GM12865 (cell line): ENCODE data around the gene CXCL8.

Experiments
- DNase-seq: peaks from one replicate; pipeline ENCODE4 v3.0.0; 2010; ENCODE audit warnings: low read depth
- H3K4me3 ChIP-seq: 2 replicates; pipeline ENCODE4 v1.5.1; 2011; ENCODE audit warnings: mild to moderate bottlenecking, low read depth, low read length, control low read depth
- CTCF ChIP-seq: IDR thresholded peaks from 2 replicates; pipeline ENCODE4 v1.5.1; 2011; ENCODE audit warnings: low read length, control low read depth, low read depth, inconsistent platforms; ENCODE audit not compliant: insufficient read depth; ENCODE audit errors: missing control alignments

CXCL8 gene

GRCh38 chr4:73732759-73733431 lies 7.5 kb upstream of the CXCL8 start:
- DNase-seq = no peak
- H3K4me3 ChIP-seq = no peak overlapping the region
- no peak for TF ChIP-seq CTCF

- DNase-seq = no peak
- no peak overlapping the region for H3K4me3 ChIP-seq
- TF ChIP-seq CTCF = no peak
Observed at GRCh38 chr4:73734530-73735001, 5.8 kb upstream of the CXCL8 start.

GRCh38 chr4:73735231-73735630 lies 5.1 kb upstream of the CXCL8 start:
- DNase-seq = peak; percentile 61
- H3K4me3 ChIP-seq = no peak overlapping the region
- TF ChIP-seq CTCF = no peak

- H3K4me3 ChIP-seq = no peak overlapping the region
- DNase-seq = no peak
- TF ChIP-seq CTCF = no peak
Observed at GRCh38 chr4:73741031-73741749, 821 bp downstream of the CXCL8 start.

- DNase-seq = no peak
- no peak overlapping the region for H3K4me3 ChIP-seq
- TF ChIP-seq CTCF = no peak
Observed at GRCh38 chr4:73741750-73742489, 1.6 kb downstream of the CXCL8 start.

GRCh38 chr4:73742490-73743160 lies 2.3 kb downstream of the CXCL8 start:
- no peak overlapping the region for H3K4me3 ChIP-seq
- TF ChIP-seq CTCF = no peak
- no peak for DNase-seq
